ENCODE measurements around the gene TAS2R38. TPM values are rescaled to one million over a fixed set of nuclear protein-coding genes. Genes with fewer than 3 reads are reported as not detected.
"Not testable (repeated sequence)": the region's sequence is repeated elsewhere in the genome, so short reads cannot be mapped to it uniquely, and the experiment has no call there.

Gene TAS2R38
- total and polyA plus RNA-seq, 5 donors: not detected

DNA sequence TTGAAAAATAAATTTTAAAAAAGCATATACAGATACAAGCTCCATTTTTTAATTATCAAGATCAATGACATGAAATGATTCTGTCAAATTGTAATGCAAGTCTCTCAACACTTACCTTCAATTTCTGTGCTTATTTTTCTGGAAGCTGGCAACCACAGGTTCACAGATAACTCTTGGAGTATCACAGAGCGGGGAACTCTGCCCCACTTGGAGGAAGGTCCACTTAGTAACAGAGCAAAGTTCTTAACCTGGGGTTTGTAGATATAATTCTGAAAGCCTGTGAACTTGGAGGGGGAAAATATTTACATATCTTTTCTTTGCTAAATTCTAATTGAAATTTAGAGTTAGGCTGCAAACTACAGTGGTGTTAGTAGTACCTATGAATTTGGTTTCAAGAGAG, 19.8 kb upstream of the TAS2R38 start:
- H3K27ac ChIP-seq (ENCODE audit: low read length): no peak overlapping the region
- ATAC-seq: no peak
- WGBS: 77% methylated on average over 1 of the region's 1 CpG
- intact Hi-C loops (cut with DNase I): no loop called here
- H3K4me3 ChIP-seq (ENCODE audit: low read length): no peak overlapping the region
- DNase-seq: no peak
- H3K27me3 ChIP-seq (ENCODE audit: control insufficient read depth, insufficient read depth): no peaks in the 10 kb centered on the region
- no peaks in the 10 kb centered on the region for H3K4me1 ChIP-seq (ENCODE audit: control insufficient read depth, insufficient read depth, low read length)
- no peaks in the 10 kb centered on the region for H3K9me3 ChIP-seq (ENCODE audit: control insufficient read depth, low read length)

DNA sequence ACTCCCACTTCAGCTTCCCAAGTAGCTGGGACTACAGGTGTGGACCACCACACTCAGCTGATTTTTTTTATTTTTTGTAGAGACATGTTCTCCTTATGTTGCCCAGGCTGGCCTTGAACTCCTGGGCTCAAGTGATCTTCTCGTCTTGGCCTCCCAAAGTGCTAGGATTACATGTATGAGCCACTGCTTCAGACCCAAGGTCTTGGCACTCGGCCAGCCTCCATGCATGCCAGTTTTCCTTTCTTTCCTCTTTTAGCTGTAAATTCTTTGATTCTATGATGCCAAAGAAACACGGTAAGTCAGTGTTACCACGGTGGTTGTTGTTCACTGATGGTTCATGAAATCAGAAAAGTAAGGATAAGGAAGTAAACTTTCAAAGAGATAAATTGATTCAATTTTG, 19.1 kb upstream of the TAS2R38 start:
- no peaks in the 10 kb centered on the region for H3K9me3 ChIP-seq (ENCODE audit: control insufficient read depth, low read length)
- H3K4me1 ChIP-seq (ENCODE audit: control insufficient read depth, insufficient read depth, low read length): no peaks in the 10 kb centered on the region
- no peak overlapping the region for H3K27ac ChIP-seq (ENCODE audit: low read length)
- intact Hi-C loops (cut with DNase I): no loop called here
- no peak overlapping the region for H3K4me3 ChIP-seq (ENCODE audit: low read length)
- no peak for ATAC-seq
- peak in 1 of 3 donors; percentile 49 for DNase-seq
- WGBS: 64% methylated on average over 4 of the region's 4 CpGs
- H3K27me3 ChIP-seq (ENCODE audit: control insufficient read depth, insufficient read depth): no peaks in the 10 kb centered on the region

DNA sequence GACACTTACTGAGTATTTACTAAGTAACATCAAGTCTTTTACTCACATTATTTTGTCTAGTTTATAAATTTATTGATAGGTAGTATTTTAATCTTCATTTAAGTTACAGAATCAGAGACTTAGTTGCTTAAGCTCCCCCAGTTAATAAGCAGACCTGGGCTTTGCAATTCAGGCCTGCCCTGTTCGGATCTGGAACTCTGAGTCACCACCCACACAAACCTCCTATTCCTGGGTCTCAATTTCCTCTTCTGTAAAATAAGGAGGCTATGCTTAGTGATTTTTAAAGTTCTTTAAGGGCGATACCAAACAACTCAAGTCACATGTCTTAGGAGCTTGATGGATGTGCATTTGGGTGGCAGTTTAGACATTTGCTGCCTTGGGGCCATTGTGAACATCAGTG, 18.6 kb upstream of the TAS2R38 start:
- no peak for ATAC-seq
- DNase-seq: no peak
- Histone ChIP-seq H3K4me3 (ENCODE audit: low read length) (no peak overlapping the region), H3K4me1 (ENCODE audit: control insufficient read depth, insufficient read depth, low read length) (no peaks in the 10 kb centered on the region), H3K27me3 (ENCODE audit: control insufficient read depth, insufficient read depth) (no peaks in the 10 kb centered on the region), H3K9me3 (ENCODE audit: control insufficient read depth, low read length) (no peaks in the 10 kb centered on the region), H3K27ac (ENCODE audit: low read length) (no peak overlapping the region)
- 70% methylated on average over 2 of the region's 2 CpGs for WGBS
- intact Hi-C loops (cut with DNase I): no loop called here

DNA sequence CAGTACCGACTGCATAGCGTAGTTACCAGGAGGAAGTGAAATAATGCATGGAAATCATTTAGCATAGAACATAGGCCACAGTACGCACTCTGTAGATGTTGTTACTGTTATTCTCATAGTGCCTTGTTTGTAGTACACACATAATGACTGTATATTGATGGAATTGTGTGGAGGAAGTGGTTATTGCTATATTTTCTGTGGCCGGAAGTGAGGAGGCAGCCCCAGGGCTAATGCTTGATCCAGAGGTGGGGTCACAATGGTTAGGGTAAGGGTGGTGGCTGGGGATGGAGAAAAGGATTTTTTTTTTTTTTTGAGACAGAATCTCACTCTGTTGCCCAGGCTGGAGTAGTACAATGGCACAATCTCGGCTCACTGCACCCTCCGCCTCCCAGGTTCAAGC, 17.6 kb upstream of the TAS2R38 start:
- Histone ChIP-seq H3K27me3 (ENCODE audit: control insufficient read depth, insufficient read depth) (no peaks in the 10 kb centered on the region), H3K9me3 (ENCODE audit: control insufficient read depth, low read length) (no peaks in the 10 kb centered on the region), H3K4me3 (ENCODE audit: low read length) (no peak overlapping the region), H3K27ac (ENCODE audit: low read length) (no peak overlapping the region), H3K4me1 (ENCODE audit: control insufficient read depth, insufficient read depth, low read length) (no peaks in the 10 kb centered on the region)
- ATAC-seq (no peak), DNase-seq (no peak)
- intact Hi-C loops (cut with DNase I): no loop called here
- 85% methylated on average over 6 of the region's 6 CpGs for WGBS

DNA sequence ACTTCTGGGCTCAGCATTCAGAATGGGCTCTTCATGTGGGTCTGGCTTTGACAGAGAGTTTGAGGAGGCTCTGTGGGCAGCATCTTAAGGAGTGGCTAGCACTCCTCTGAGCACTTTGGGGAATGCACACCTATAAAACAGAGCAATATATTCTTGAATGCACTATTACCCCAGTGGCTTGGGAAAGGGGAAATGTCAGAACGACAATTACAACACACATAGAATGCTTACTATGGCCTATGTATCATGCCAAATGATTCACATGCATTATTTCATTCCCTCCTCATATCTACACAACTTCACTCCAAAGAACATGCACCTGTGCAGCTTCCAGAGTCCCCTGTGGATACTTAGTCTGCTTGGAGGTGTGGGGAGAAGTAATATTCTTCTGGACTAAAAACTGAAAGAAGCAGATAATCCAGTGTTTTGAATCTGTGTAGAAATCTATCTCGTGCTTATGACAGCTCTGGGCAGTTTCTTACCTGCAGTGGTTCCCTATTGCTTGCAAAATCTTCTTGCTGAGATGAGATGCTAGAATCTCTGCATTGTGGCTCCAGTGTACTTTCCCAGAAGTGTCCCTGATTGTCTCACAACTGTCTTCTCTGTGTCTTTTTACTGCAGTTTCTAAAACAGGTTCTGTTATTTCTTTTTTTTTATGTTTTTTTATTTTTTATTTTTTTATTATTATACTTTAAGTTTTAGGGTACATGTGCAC, 16.6 kb upstream of the TAS2R38 start:
- 58% methylated on average over 2 of the region's 2 CpGs for WGBS
- Histone ChIP-seq H3K27me3 (ENCODE audit: control insufficient read depth, insufficient read depth) (no peaks in the 10 kb centered on the region), H3K4me3 (ENCODE audit: low read length) (no peak overlapping the region), H3K27ac (ENCODE audit: low read length) (no peak overlapping the region), H3K9me3 (ENCODE audit: control insufficient read depth, low read length) (no peaks in the 10 kb centered on the region), H3K4me1 (ENCODE audit: control insufficient read depth, insufficient read depth, low read length) (no peaks in the 10 kb centered on the region)
- ATAC-seq (no peak), DNase-seq (no peak)
- intact Hi-C loops (cut with DNase I): no loop called here

DNA sequence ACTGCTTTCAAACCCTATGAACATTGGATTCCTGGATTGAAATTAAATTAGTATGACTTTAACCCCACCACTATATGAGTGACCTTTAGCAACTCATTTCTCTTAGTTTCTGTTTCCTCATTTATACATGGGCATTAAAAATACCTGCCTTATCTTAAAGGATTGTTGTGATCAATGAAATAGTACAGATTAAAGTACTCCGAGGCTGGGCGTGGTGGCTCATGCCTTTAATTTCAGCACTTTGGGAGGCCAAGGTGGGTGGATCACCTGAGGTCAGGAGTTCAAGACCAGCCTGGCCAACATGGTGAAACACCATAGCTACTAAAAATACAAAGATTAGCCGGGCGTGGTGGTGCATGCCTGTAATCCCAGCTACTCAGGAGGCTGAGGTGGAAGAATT, 14.2 kb upstream of the TAS2R38 start:
- H3K27me3 ChIP-seq (ENCODE audit: control insufficient read depth, insufficient read depth); H3K4me3 ChIP-seq (ENCODE audit: low read length); H3K4me1 ChIP-seq (ENCODE audit: control insufficient read depth, insufficient read depth, low read length); H3K9me3 ChIP-seq (ENCODE audit: control insufficient read depth, low read length); DNase-seq; intact Hi-C loops (cut with DNase I); ATAC-seq; H3K27ac ChIP-seq (ENCODE audit: low read length): not testable (repeated sequence)
- WGBS: 79% methylated on average over 4 of the region's 4 CpGs

DNA sequence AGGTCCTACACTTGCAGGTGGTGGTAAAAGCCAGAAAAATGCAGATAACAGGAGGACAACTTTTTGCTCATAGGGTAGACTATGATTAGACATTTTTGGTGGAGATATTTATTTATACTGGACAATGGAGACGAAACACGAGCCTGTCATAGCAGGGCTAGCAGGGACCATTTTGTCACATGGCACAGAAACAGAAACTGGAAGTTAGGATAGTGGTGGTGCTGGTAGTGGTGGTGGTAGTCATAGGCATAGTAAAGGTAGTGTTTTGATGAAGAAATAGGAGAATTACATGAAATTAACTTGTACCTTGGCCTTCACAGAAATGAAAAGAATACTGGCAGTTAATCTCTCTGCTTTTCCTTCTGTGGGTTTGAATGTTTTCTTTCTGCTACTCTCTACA, 13.3 kb upstream of the TAS2R38 start:
- no peak for DNase-seq
- WGBS: 65% methylated on average over 2 of the region's 2 CpGs

DNA sequence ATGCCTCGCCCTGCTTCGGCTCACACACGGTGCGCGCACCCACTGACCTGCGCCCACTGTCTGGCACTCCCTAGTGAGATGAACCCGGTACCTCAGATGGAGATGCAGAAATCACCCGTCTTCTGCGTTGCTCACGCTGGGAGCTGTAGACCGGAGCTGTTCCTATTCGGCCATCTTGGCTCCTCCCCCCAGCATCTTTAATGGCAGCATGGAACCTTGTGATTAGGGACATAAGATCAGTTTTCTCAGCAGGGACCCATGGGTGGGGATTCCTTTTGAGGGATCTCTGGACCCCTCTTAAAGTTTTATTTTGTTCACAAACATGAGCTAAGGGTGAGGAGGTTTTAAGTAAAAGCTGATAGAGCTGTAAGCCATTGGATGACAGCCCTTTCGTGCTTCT, 12.4 kb upstream of the TAS2R38 start:
- H3K9me3 ChIP-seq (ENCODE audit: control insufficient read depth, low read length); ATAC-seq; H3K4me3 ChIP-seq (ENCODE audit: low read length); H3K4me1 ChIP-seq (ENCODE audit: control insufficient read depth, insufficient read depth, low read length); H3K27me3 ChIP-seq (ENCODE audit: control insufficient read depth, insufficient read depth); DNase-seq; intact Hi-C loops (cut with DNase I); H3K27ac ChIP-seq (ENCODE audit: low read length): not testable (repeated sequence)
- WGBS: 91% methylated on average over 10 of the region's 13 CpGs

More for the DNA sequence above, 13.3 kb upstream of the TAS2R38 start:
- intact Hi-C loops (cut with DNase I): no loop called here
- Histone ChIP-seq H3K4me3 (ENCODE audit: low read length) (no peak overlapping the region), H3K27ac (ENCODE audit: low read length) (no peak overlapping the region), H3K9me3 (ENCODE audit: control insufficient read depth, low read length) (no peaks in the 10 kb centered on the region), H3K27me3 (ENCODE audit: control insufficient read depth, insufficient read depth) (no peaks in the 10 kb centered on the region), H3K4me1 (ENCODE audit: control insufficient read depth, insufficient read depth, low read length) (no peaks in the 10 kb centered on the region)
- ATAC-seq: no peak

DNA sequence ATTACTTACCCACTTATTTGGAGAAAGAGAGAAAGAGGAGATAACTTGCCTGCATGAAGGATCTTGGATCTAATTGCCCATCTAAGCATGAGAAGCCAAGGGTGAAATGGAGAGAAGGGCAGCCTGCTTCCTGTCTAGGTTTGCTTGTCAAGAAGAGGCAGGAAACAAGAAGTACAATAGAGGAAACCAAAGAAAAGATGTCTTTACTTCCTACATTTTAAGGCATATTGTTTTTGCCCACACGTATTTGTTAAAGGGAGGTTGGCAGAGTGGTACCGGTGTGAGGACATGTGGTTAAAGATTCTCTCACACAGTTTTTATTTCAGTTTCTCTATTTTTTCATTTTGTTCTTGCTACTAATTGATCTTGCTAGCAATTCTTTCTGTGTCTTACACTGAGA, 6.0 kb upstream of the TAS2R38 start:
- Histone ChIP-seq H3K9me3 (ENCODE audit: control insufficient read depth, low read length) (no peaks in the 10 kb centered on the region), H3K4me1 (ENCODE audit: control insufficient read depth, insufficient read depth, low read length) (no peaks in the 10 kb centered on the region), H3K27ac (ENCODE audit: low read length) (no peak overlapping the region), H3K4me3 (ENCODE audit: low read length) (no peak overlapping the region), H3K27me3 (ENCODE audit: control insufficient read depth, insufficient read depth) (no peaks in the 10 kb centered on the region)
- DNase-seq (no peak), ATAC-seq (no peak)
- 67% methylated on average over 2 of the region's 2 CpGs for WGBS
- intact Hi-C loops (cut with DNase I): loop anchor here in 2 of 4 donors (10.0 kb wide), 1 partner anchor 205 kb away; no protein-coding TSS in a partner anchor

DNA sequence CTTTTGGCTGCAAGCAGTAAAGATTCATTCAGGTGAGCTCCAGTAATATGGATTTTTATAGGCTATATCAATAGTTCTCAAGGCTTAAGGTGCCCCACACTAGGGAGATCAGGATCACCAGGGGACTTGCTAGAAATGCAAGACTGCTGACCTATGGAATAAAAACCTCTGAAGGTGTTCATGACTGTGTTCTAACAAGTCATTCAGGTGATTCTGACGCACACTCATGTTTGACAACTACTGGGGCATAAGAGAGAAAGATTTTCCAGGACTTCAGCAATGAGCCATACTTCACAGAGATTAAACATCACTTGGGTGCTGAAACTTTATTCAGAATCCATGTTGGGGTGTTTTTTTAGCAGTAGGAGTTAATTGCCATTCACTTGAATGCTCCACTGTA, 4.8 kb upstream of the TAS2R38 start:
- no peak for ATAC-seq
- Histone ChIP-seq H3K27ac (ENCODE audit: low read length) (no peak overlapping the region), H3K4me1 (ENCODE audit: control insufficient read depth, insufficient read depth, low read length) (no peaks in the 10 kb centered on the region), H3K27me3 (ENCODE audit: control insufficient read depth, insufficient read depth) (no peaks in the 10 kb centered on the region), H3K4me3 (ENCODE audit: low read length) (no peak overlapping the region), H3K9me3 (ENCODE audit: control insufficient read depth, low read length) (no peaks in the 10 kb centered on the region)
- WGBS: 68% methylated on average over 1 of the region's 1 CpG
- intact Hi-C loops (cut with DNase I): loop anchor here in 2 of 4 donors (10.0 kb wide), 1 partner anchor 206 kb away; no protein-coding TSS in a partner anchor
- no peak for DNase-seq

DNA sequence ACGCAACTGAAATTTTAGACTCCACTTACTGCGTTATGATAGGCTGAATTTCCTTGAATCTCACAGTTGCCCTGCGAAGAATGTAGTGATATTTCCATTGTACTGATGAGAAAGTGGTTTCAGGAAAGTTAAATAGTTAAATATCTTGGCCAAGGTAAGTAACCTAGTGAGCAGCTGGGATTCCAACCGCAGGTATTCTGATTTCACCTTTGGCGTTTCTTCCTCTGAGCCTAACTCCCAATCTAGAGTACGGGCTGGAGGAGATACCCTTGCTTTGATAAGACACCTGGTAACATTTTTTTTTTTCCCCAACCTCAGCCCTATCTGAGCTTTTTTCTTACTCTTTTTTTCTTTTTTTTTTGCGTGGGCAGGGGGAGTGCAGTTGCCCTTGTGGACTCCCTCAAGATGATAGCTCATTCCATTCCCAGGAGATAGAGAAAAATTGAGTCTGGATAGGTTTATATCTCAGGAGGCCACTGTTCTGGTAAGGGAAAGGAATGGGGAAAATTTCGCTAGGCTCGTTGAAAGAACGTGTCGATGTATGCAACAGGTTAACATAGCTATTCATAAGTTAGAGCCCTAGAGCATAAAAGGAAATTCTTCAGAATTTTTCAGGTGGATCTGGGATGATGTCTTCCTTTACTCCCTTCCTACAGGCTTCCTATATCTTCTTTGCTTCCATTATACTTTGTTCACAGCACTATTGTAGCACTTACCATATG, 3.1 kb upstream of the TAS2R38 start:
- intact Hi-C loops (cut with DNase I): loop anchor here in 2 of 4 donors (10.0 kb wide), 1 partner anchor 208 kb away; no protein-coding TSS in a partner anchor
- H3K9me3 ChIP-seq (ENCODE audit: control insufficient read depth, low read length): no peaks in the 10 kb centered on the region
- no peak overlapping the region for H3K4me3 ChIP-seq (ENCODE audit: low read length)
- DNase-seq: no peak
- no peaks in the 10 kb centered on the region for H3K27me3 ChIP-seq (ENCODE audit: control insufficient read depth, insufficient read depth)
- WGBS: 39% methylated on average over 11 of the region's 11 CpGs
- H3K27ac ChIP-seq (ENCODE audit: low read length): no peak overlapping the region
- no peak for ATAC-seq
- H3K4me1 ChIP-seq (ENCODE audit: control insufficient read depth, insufficient read depth, low read length): no peaks in the 10 kb centered on the region

All from right cardiac atrium (tissue), 5 donors.